ENCODE data around the gene LRCH4. TPM values are rescaled to one million over a fixed set of nuclear protein-coding genes. Genes with fewer than 3 reads are reported as not detected.

LRCH4 gene
- total and polyA plus RNA-seq, 9 of the 15 experiments (the other 6 are each of a cell fraction or from before 2014, with no cell fraction given), result 0.06 to 63.3 (median 15.0) TPM

DNA sequence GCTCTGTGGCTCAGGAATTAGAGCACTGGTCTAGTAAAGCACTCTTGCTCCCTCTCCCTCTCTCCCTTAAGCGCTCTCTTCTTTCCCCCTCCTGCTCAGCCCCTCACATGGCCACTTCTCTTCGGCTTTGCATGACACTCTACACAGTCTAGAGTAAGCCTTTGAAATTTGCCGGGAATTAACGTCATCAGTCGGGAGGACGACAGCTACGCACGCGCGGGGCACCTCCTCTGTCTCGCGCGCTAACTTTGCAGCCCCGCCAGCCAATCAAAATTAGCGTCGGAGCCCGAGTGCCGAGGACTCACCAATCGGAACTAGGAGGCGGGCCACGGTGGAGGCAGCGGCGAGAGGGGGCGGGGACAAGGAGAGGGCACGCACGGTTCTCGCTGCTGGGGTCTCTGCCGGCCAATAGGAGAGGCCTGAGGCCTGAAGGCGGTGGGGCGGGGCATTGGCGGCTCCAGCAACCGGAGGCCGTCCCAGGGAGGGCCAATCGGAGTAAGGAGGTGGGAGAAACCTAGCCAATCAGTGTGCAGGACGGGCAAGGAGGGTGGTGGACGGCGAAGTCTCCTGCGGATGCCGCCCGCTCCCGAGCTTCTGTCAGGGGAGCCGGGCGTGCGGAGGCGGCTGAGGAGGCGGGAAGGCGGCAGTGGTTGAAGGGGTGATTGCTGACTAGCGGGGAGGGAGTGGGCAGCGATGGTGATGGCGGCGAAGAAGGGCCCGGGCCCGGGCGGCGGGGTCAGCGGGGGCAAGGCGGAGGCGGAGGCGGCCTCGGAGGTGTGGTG is 47.1 kb downstream of the LRCH4 start, which contains the start of gene AGFG2 (continued):
- TF ChIP-seq POLR2AphosphoS2 (IDR thresholded peaks at IDR 0.05; ENCODE audit: low read length), result no peak
- TF ChIP-seq FUS (optimal IDR thresholded peaks at IDR 0.05; ENCODE audit: low read depth, low read length), result peak; percentile 61
- TF ChIP-seq ZNF77 (CRISPR knock-in tag; IDR thresholded peaks at IDR 0.05), result no peak
- TF ChIP-seq, protein P1, sequence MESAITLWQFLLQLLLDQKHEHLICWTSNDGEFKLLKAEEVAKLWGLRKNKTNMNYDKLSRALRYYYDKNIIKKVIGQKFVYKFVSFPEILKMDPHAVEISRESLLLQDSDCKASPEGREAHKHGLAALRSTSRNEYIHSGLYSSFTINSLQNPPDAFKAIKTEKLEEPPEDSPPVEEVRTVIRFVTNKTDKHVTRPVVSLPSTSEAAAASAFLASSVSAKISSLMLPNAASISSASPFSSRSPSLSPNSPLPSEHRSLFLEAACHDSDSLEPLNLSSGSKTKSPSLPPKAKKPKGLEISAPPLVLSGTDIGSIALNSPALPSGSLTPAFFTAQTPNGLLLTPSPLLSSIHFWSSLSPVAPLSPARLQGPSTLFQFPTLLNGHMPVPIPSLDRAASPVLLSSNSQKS (CRISPR knock-in tag; IDR thresholded peaks at IDR 0.05), result no peak
- TF ChIP-seq, protein P2, sequence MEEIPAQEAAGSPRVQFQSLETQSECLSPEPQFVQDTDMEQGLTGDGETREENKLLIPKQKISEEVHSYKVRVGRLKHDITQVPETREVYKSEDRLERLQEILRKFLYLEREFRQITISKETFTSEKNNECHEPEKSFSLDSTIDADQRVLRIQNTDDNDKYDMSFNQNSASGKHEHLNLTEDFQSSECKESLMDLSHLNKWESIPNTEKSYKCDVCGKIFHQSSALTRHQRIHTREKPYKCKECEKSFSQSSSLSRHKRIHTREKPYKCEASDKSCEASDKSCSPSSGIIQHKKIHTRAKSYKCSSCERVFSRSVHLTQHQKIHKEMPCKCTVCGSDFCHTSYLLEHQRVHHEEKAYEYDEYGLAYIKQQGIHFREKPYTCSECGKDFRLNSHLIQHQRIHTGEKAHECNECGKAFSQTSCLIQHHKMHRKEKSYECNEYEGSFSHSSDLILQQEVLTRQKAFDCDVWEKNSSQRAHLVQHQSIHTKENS (CRISPR knock-in tag; IDR thresholded peaks at IDR 0.05), result no peak
- no peak for TF ChIP-seq CCAR2 (IDR thresholded peaks at IDR 0.05; ENCODE audit: low read depth, low read length)
- TF ChIP-seq MEF2A (IDR thresholded peaks at IDR 0.05; ENCODE audit: control insufficient read depth, low read depth, low read length), result no peak
- no peak for TF ChIP-seq IFI16 (CRISPR knock-in tag; IDR thresholded peaks at IDR 0.05)
- TF ChIP-seq NFRKB (IDR thresholded peaks at IDR 0.05; ENCODE audit: low read depth), result peak; percentile 83
- TF ChIP-seq POLR3G (IDR thresholded peaks at IDR 0.05; ENCODE audit: extremely low read depth, insufficient read length, insufficient replicate concordance), result no peak
- TF ChIP-seq ZNF584 (CRISPR knock-in tag; IDR thresholded peaks at IDR 0.05; ENCODE audit: low read depth), result no peak
- TF ChIP-seq ZBTB7A (IDR thresholded peaks at IDR 0.05; ENCODE audit: borderline replicate concordance, control insufficient read depth, low read depth, low read length), result no peak
- no peak for TF ChIP-seq POLR3A (IDR thresholded peaks at IDR 0.05; ENCODE audit: borderline replicate concordance, extremely low read depth, insufficient read depth, insufficient read length)
- no peak for TF ChIP-seq ZKSCAN8 (CRISPR knock-in tag; IDR thresholded peaks at IDR 0.05)
- TF ChIP-seq, protein P3, sequence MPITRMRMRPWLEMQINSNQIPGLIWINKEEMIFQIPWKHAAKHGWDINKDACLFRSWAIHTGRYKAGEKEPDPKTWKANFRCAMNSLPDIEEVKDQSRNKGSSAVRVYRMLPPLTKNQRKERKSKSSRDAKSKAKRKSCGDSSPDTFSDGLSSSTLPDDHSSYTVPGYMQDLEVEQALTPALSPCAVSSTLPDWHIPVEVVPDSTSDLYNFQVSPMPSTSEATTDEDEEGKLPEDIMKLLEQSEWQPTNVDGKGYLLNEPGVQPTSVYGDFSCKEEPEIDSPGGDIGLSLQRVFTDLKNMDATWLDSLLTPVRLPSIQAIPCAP (CRISPR knock-in tag; IDR thresholded peaks at IDR 0.05; ENCODE audit: borderline replicate concordance), result no peak
- peak; percentile 92 for TF ChIP-seq FOS (IDR thresholded peaks at IDR 0.05; ENCODE audit: extremely low read depth, insufficient read length)
- no peak for TF ChIP-seq CCNT2 (IDR thresholded peaks at IDR 0.05; ENCODE audit: borderline replicate concordance, extremely low read depth, insufficient read length, low read depth, low read length)
- no peak for TF ChIP-seq ZNF165 (CRISPR knock-in tag; IDR thresholded peaks at IDR 0.05; ENCODE audit: borderline replicate concordance)
- TF ChIP-seq, protein P4, sequence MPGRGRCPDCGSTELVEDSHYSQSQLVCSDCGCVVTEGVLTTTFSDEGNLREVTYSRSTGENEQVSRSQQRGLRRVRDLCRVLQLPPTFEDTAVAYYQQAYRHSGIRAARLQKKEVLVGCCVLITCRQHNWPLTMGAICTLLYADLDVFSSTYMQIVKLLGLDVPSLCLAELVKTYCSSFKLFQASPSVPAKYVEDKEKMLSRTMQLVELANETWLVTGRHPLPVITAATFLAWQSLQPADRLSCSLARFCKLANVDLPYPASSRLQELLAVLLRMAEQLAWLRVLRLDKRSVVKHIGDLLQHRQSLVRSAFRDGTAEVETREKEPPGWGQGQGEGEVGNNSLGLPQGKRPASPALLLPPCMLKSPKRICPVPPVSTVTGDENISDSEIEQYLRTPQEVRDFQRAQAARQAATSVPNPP (IDR thresholded peaks at IDR 0.05; ENCODE audit: borderline replicate concordance, insufficient read depth, insufficient read length), result no peak
- peak; percentile 54; the same call in 1 of the 2 replicates for TF ChIP-seq ZNF232 (CRISPR knock-in tag; IDR thresholded peaks at IDR 0.05)
- TF ChIP-seq EP400 (IDR thresholded peaks at IDR 0.05), result peak; percentile 93
- TF ChIP-seq EWSR1 (IDR thresholded peaks at IDR 0.05; ENCODE audit: borderline replicate concordance, low read depth, partially characterized antibody), result no peak
- no peak for TF ChIP-seq ZNF3 (CRISPR knock-in tag; IDR thresholded peaks at IDR 0.05)

Data from K562 (cell line).